Caco-2 (cell line): ENCODE measurements around the gene KCNK3. TPM values are rescaled to one million over a fixed set of nuclear protein-coding genes. Genes with fewer than 3 reads are reported as not detected.

Source experiments
- BruUV-seq: library from RNA; stranded (reverse); fragments of 400-500 nt; replicated peaks from 2 replicates; lab custom pipeline; 2021; lab: Mats Ljungman, UMichigan
- CTCF ChIA-PET: fragments of 300-600 bp; sonication (Branson Sonifier 250); formaldehyde crosslinking; loops from one replicate; lab custom pipeline; 2022; ENCODE audit warnings: antibody characterized with exemption; lab: Charles Lee
- POLR2A ChIA-PET: fragments of 300-600 bp; sonication (Branson Sonifier 250); formaldehyde crosslinking; loops from one replicate; lab custom pipeline; 2022; ENCODE audit warnings: antibody characterized with exemption; lab: Charles Lee
- DNase-seq, 2 experiments: peaks; one replicate each; pipeline versions ENCODE4 v3.0.0 to v3.0.0-alpha.2; 2020 to 2022
- H3K27me3 ChIP-seq: replicated peaks from 2 replicates; pipeline ENCODE4 v1.6.0; 2011; ENCODE audit warnings: low read length; ENCODE audit not compliant: control insufficient read depth, insufficient read depth
- H3K36me3 ChIP-seq: 2 replicates; pipeline ENCODE4 v1.5.1; 2011; ENCODE audit warnings: low read length; ENCODE audit not compliant: control insufficient read depth, insufficient read depth
- H3K4me1 ChIP-seq: fragments of 250-450 bp; sonication (Bioruptor Pico); 2 replicates; pipeline ENCODE4 v1.5.1; 2020; ENCODE audit warnings: mild to moderate bottlenecking
- H3K4me3 ChIP-seq: 2 replicates; pipeline ENCODE4 v1.5.1; 2011; ENCODE audit warnings: low read depth, mild to moderate bottlenecking, control low read depth, low read length
- H3K9me3 ChIP-seq: fragments of 250-450 bp; sonication (Bioruptor Pico); 2 replicates; pipeline ENCODE4 v1.5.1; 2020; ENCODE audit warnings: mild to moderate bottlenecking, moderate library complexity
- H3K27ac Mint-ChIP-seq: one replicate; pipeline ENCODE4 v1.8.0; 2022; ENCODE audit warnings: mixed read lengths; ENCODE audit not compliant: unreplicated experiment
- H3K27me3 Mint-ChIP-seq: one replicate; pipeline ENCODE4 v1.8.0; 2022; ENCODE audit warnings: mixed read lengths; ENCODE audit not compliant: insufficient read depth, unreplicated experiment
- H3K36me3 Mint-ChIP-seq: one replicate; pipeline ENCODE4 v1.8.0; 2022; ENCODE audit warnings: mild to moderate bottlenecking, mixed read lengths; ENCODE audit not compliant: insufficient read depth, unreplicated experiment
- H3K4me1 Mint-ChIP-seq: one replicate; pipeline ENCODE4 v1.8.0; 2022; ENCODE audit warnings: low read depth, mixed read lengths; ENCODE audit not compliant: unreplicated experiment
- H3K4me3 Mint-ChIP-seq: one replicate; pipeline ENCODE4 v1.8.0; 2022; ENCODE audit warnings: mild to moderate bottlenecking, moderate library complexity, mixed read lengths; ENCODE audit not compliant: unreplicated experiment
- H3K9me3 Mint-ChIP-seq: one replicate; pipeline ENCODE4 v1.8.0; 2022; ENCODE audit warnings: mixed read lengths; ENCODE audit not compliant: unreplicated experiment
- intact Hi-C: fragments of 100-400 bp; cut with micrococcal nuclease; formaldehyde crosslinking; loops from one replicate; pipeline ENCODE4 v1.10.0; 2022; ENCODE audit not compliant: unreplicated experiment
- total RNA-seq: library from RNA; stranded (reverse); gene quantifications from 2 replicates; pipeline ENCODE4 v1.2.3, GENCODE V29; 2022
- TF ChIP-seq, protein P1 (sequence below), 2 experiments: fragments of 200-600 bp in 1 of 2; IDR thresholded peaks; 1 replicate in 1 of 2; 2 replicates in 1 of 2; pipeline versions ENCODE4 v1.5.1 to v1.8.0; 2011 to 2022; ENCODE audit warnings: antibody characterized with exemption in 1 of 2, control low read depth in 1 of 2, inconsistent platforms in 1 of 2, low read depth in 1 of 2, low read length in 1 of 2, mild to moderate bottlenecking in 1 of 2, moderate library complexity in 1 of 2; ENCODE audit not compliant: insufficient read depth in 1 of 2, severe bottlenecking in 1 of 2, unreplicated experiment in 1 of 2

KCNK3 gene
- total RNA-seq, 1 experiment from 2014 or later: 0.36 TPM

DNA sequence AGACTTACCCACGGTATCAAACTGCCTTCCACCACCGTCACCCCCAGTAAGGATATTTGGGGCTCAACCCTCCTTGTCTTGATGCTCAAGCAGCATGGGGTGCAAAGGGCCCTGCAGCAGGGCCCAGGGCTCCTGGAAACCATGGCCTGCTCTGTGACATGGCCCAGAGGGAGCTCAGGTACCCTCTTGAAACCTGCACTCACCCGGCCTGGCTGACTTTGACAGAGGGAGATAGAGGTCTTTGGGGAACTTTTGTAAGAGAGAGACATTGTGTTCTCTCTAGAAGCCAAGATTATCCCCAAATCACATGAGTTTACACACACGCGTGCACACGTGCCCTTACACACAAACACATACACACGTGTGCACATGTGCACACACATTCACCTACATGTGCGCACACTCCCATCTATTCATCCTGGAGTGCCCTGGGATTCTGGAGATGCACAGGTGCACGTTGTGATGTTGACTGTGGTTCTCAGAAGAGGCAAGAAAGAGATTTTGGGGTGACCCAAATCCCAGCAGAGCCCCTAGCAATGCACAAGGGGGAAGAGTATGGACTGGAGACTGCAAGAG lies 19.6 kb upstream of the KCNK3 start:
- Histone ChIP-seq H3K9me3 (no peaks in the 10 kb centered on the region), H3K4me3 (no peak overlapping the region), H3K27me3 (no peaks in the 10 kb centered on the region), H3K4me1 (no peaks in the 10 kb centered on the region), H3K36me3 (no peaks in the 10 kb centered on the region)
- H3K27me3 Mint-ChIP-seq: no peaks in the 10 kb centered on the region
- no peaks in the 10 kb centered on the region for H3K36me3 Mint-ChIP-seq
- no peak overlapping the region for H3K27ac Mint-ChIP-seq
- no TSS peak for BruUV-seq
- H3K9me3 Mint-ChIP-seq: no peaks in the 10 kb centered on the region
- no peak for DNase-seq
- H3K4me1 Mint-ChIP-seq: no peaks in the 10 kb centered on the region
- TF ChIP-seq, protein P1, sequence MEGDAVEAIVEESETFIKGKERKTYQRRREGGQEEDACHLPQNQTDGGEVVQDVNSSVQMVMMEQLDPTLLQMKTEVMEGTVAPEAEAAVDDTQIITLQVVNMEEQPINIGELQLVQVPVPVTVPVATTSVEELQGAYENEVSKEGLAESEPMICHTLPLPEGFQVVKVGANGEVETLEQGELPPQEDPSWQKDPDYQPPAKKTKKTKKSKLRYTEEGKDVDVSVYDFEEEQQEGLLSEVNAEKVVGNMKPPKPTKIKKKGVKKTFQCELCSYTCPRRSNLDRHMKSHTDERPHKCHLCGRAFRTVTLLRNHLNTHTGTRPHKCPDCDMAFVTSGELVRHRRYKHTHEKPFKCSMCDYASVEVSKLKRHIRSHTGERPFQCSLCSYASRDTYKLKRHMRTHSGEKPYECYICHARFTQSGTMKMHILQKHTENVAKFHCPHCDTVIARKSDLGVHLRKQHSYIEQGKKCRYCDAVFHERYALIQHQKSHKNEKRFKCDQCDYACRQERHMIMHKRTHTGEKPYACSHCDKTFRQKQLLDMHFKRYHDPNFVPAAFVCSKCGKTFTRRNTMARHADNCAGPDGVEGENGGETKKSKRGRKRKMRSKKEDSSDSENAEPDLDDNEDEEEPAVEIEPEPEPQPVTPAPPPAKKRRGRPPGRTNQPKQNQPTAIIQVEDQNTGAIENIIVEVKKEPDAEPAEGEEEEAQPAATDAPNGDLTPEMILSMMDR (IDR thresholded peaks at IDR 0.05; ENCODE audit: insufficient read depth in 1 of 2, low read depth in 1 of 2, low read length in 1 of 2, severe bottlenecking in 1 of 2, unreplicated experiment in 1 of 2): no peak
- ChIA-PET POLR2A (no interaction called here), CTCF (no interaction called here)
- H3K4me3 Mint-ChIP-seq: no peak overlapping the region
- intact Hi-C loops: no loop called here

DNA sequence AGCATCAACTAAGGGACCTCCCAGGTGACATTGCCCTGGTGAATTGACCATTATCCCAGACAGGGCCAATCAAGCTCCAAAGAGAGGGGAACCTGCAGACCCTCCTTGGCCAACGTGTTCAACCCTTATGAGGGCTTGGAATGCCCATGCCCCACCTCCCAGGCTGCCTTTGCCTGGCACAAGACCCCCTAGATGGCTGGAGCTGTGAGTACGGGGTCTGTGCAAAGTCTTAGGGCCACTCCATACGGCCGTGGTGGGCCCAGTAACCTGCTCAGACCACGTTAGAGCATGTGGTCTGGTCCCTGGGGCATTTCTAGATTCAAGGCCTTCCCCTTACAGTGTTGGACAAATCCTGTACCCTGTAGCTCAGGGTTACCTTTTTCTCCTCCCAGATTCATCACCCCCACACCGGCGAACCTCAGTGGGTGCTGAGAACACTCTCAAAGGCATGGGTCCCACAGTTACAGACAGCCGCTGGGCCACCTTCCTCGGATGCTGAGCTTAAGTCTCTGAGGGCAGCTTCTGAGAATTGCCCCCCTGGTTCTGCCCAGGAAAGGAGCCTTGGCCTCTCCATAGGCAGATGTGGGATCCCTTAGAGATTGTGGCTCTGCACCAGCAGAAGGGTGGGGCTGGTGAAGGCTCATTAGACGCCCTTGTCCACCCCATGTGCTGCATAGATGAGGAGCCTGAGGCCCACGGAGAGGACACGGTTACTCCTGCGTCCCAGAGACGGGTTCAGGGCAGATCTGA lies 18.3 kb upstream of the KCNK3 start:
- ChIA-PET POLR2A (no interaction called here), CTCF (no interaction called here)
- Histone ChIP-seq H3K27me3 (no peaks in the 10 kb centered on the region), H3K9me3 (no peaks in the 10 kb centered on the region), H3K36me3 (no peaks in the 10 kb centered on the region), H3K4me1 (no peaks in the 10 kb centered on the region), H3K4me3 (no peak overlapping the region)
- H3K27me3 Mint-ChIP-seq: peaks cover 3% of the 10 kb centered on the region
- no peak for DNase-seq
- H3K9me3 Mint-ChIP-seq: no peaks in the 10 kb centered on the region
- H3K27ac Mint-ChIP-seq: no peak overlapping the region
- intact Hi-C loops: no loop called here
- TF ChIP-seq, protein P1 (IDR thresholded peaks at IDR 0.05; ENCODE audit: insufficient read depth in 1 of 2, low read depth in 1 of 2, low read length in 1 of 2, severe bottlenecking in 1 of 2, unreplicated experiment in 1 of 2): no peak
- H3K4me1 Mint-ChIP-seq: no peaks in the 10 kb centered on the region
- H3K4me3 Mint-ChIP-seq: no peak overlapping the region
- no peaks in the 10 kb centered on the region for H3K36me3 Mint-ChIP-seq
- no TSS peak for BruUV-seq

DNA sequence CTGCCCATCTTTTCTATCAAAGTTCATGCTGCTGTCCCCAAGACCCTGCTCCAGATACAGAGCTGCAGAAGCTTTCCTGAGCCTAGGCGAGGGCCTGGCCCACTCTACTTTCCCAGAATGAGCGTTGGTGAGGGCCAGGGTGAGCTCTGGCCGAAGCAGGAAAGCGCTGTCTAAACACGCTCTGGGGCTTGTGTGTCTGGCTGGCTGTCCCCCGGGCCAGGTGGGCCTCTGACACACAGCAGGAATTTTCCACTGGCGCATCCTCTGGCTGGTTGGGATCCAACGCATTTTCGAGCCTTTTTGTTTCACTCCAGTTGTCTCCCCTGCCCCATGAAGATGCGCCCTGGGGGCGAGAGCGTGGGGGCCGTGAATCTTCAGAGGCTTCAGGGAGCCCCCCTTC lies 17.8 kb upstream of the KCNK3 start:
- Mint-ChIP-seq H3K27ac (no peak overlapping the region), H3K27me3 (peaks cover 7% of the 10 kb centered on the region), H3K36me3 (no peaks in the 10 kb centered on the region), H3K9me3 (no peaks in the 10 kb centered on the region), H3K4me3 (no peak overlapping the region), H3K4me1 (no peaks in the 10 kb centered on the region)
- H3K36me3 ChIP-seq: no peaks in the 10 kb centered on the region
- ChIA-PET POLR2A (no interaction called here), CTCF (no interaction called here)
- no TSS peak for BruUV-seq
- DNase-seq: no peak
- no peaks in the 10 kb centered on the region for H3K4me1 ChIP-seq
- no peaks in the 10 kb centered on the region for H3K9me3 ChIP-seq
- intact Hi-C loops: no loop called here
- TF ChIP-seq, protein P1 (IDR thresholded peaks at IDR 0.05; ENCODE audit: insufficient read depth in 1 of 2, low read depth in 1 of 2, low read length in 1 of 2, severe bottlenecking in 1 of 2, unreplicated experiment in 1 of 2): no peak
- no peaks in the 10 kb centered on the region for H3K27me3 ChIP-seq
- H3K4me3 ChIP-seq: no peak overlapping the region
